GM21529 (cell line): ENCODE data around the gene OR5L2.
"Not testable (repeated sequence)": the region's sequence is repeated elsewhere in the genome, so short reads cannot be mapped to it uniquely, and the experiment has no call there.

ENCODE experiments used
- ATAC-seq: cut with Tn5 transposase; IDR thresholded peaks from one replicate; pipeline ENCODE4 v1.9.1; 2021; ENCODE audit not compliant: unreplicated experiment

Gene OR5L2

DNA sequence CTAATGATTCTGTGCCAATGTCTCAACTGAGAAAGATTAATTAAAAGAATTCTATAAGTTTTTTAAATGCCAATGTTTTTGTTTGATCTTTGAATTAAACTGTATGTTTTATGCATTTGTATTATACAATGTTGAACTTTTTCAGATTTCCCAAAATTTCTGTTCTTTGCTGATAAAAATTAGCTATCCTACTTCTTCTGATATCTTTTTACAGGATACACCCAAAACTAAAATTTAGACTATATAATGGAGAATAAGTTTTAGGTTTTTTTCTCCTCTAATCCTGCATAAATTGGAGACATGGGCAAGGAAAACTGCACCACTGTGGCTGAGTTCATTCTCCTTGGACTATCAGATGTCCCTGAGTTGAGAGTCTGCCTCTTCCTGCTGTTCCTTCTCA, at the start of gene OR5L2:
OR5L2 (plus strand) TSS at position 301 of the 400 bp plus-strand sequence; CDS start at position 301, 0 bp downstream.
- ATAC-seq, result no peak

DNA sequence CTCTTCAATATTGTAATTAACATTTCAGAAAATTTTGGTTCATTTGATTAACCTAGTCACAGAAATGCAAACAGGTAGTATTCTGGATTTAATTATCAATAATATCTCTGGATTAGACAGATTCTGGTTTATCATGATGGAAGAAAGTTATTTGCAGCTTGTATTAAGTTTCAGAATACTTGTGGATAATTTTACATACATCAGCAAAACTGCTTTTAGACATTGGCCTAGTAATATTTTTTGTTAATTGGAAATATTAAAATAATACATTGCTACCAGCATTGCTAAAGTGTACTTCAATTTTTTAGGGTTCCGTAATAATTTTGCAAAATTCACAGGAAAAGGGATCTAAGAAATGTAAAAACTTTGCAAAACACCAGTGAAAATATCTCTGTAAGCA, 35.4 kb upstream of the OR5L2 start:
- no peak for ATAC-seq

DNA sequence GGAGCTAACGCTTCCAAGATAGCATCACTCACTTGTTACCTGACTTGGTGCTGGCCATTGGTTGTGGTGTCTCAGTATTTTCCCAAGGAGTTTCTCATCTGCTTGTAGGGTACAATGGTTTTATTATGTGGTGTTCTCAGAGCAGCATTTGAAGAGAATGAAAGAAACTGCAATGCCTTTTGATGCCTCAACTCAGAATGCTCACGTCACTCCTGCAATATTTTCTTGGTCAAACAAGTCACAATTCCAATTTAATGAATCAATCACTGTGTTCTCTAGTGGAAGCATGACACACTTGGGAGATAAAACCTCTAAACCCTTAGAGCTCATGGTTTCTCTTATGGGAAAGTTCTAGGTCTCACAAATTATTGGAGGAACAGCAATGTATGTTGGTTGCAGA, 33.7 kb upstream of the OR5L2 start:
- ATAC-seq, result no peak

DNA sequence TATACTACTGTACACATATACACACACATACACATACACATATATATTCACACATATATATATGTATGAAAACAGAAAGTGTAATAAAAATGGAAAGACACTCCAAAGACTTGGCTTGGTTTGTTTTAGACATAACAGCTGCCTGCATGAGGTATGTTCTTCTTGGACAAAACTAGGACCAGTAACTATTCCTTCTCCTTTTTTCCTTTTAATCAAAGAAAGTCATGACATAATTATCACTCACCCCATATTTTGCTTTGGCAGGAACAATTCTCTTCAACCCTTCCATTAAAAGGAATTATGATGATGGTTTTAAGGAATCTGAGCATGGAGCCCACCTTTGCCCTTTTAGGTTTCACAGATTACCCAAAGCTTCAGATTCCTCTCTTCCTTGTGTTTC, 31.8 kb upstream of the OR5L2 start, which contains the start of gene OR5D14:
OR5D14 (plus strand) TSS at position 301 of the 400 bp plus-strand sequence; CDS start at position 301, 0 bp downstream.
- ATAC-seq, result no peak

DNA sequence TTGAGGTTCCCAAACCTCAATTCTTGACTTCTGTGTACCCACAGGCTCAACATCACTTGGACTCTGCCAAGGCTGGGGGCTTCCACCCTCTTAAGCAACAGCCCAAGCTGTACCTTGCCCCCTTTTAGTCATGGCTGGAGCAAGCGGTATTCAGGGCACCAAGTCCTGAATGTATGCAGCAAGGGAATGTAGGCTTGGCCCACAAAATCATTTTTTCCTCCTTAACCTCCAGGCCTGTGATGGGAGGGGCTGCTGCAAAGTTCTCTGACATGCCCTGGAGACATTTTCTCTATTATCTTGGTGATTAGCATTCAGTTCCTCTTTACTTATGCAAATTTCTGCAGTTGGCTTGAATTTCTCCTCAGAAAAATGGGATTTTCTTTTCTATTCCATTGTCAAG, 20.8 kb upstream of the OR5L2 start:
- ATAC-seq, result no peak

DNA sequence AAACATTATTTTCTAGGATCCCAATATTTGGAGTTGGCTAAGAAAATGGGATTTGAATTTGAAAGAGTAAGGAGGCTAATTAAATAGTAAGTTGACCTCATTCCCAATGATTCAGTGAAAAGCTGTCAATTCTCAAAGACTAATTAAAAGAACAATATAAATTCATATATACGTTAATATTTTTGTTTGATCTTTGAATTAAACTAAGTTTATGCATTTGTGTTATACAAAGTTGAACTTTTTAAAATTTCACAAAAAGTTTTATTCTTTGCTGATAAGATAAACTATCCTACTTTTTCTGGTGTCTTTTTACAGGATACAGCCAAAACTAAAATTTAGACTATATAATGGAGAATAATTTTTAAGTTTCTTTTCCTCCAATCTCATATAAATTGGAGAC, 16.0 kb upstream of the OR5L2 start, which contains the start of gene OR5L1:
OR5L1 (plus strand) TSS at position 301 of the 400 bp plus-strand sequence. CDS start 100 bp downstream, outside the sequence.
- ATAC-seq, result no peak

DNA sequence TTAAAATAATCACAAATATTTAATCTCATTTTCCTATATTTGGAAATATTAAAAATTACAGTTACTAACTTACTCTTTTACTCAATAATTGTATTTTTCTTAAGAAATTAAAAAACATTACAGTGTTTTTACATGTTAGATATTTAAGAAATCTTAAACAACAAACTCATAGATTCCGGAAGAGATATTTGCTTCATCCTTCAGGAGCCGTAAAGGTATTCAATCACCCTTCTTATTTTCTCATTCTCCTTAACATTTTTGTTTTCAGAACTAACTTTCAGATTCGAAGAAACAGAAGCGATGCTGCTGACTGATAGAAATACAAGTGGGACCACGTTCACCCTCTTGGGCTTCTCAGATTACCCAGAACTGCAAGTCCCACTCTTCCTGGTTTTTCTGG, 7.7 kb upstream of the OR5L2 start, which contains the start of gene OR5D18:
OR5D18 (plus strand) TSS at position 301 of the 400 bp plus-strand sequence; CDS start at position 301, 0 bp downstream.
- no peak for ATAC-seq

DNA sequence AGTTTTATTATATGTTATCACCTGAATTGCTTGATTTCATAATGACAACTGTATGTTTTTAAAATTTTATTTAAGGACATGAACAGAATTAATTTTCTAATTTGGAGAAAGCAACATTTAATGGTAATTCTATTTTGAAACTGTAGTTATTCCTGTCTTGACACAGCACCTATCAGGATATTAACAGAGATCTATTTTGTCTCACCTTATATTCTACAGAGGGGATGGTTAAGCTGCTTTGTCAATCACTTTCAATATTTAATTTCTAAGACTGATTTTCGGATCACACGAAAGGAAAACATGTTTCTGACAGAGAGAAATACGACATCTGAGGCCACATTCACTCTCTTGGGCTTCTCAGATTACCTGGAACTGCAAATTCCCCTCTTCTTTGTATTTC, 11.4 kb downstream of the OR5L2 start, which contains the start of gene OR5D16:
OR5D16 (plus strand) TSS at position 301 of the 400 bp plus-strand sequence; CDS start at position 301, 0 bp downstream.
- no peak for ATAC-seq

DNA sequence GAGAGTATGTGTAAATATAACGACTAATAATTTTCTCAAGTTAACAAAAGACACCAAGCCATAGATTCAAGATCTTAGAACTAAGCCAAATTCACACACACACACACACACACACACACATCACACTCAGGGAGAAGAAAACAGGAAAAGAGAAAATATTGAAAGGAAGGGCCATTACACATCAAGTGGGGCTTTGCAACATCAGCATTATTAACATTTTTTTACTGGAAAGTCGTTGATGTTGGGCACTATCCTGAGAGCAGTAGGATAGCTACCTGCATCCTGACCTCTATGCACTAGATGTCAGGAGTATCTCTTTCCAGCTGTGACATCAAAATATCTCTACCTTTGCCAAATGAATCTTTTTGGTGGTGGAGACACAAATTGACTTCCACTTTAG, 20.4 kb downstream of the OR5L2 start:
- no peak for ATAC-seq

DNA sequence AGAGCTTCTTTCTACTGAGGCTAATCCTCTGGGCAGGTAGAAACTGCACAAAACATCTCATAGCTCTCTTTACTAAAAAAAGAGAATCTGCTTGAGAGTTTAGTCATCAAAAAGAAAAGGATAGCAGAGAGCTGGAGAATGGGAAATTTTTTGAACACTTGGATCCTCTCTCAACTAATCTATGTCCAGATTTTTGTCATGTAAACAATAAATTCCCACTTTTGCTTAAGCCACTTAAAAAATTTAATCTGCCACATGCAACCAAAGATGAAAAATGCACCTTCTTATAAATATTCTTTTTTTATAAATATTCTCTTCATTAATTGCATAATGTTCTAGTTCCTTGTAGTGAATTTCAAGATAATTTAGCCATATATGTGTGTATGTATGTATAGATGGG, 22.0 kb downstream of the OR5L2 start:
- ATAC-seq, result no peak

DNA sequence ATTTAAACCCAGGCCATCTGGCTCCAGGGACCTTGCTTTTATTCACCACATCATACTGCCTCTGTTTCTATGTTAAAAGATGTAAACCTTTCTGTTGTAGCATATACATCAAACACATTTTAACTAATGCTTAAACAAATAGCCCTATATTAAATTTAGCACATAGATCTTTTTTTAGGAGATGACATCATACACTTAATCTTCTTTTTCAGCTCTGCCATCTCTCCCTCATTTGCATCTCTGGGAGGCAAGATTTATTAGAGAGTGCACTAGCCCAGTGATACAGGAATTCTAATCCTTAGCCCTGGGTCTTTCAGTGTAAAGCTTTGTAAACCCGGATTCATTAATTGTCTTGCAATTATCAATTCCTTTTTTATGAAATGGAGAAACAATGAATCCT, 25.1 kb downstream of the OR5L2 start:
- ATAC-seq, result no peak

DNA sequence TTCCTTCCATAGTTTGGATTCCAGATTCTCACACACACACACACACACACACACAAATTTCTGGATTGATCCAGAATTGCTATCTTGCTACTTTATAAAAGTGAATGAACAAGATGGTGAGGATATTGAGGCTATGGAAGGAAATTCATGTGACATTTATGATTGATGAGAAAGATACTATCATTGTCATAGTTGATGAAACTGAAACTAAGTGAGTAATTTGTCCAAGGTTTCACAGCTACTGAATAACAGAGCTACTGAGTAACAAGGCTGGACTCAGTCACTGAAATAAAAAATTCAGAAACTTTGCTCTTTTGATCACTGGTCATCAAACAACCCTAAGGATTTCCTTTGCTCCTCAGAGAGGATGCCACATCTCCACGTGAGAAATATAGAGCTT, 27.7 kb downstream of the OR5L2 start:
- ATAC-seq, result no peak

DNA sequence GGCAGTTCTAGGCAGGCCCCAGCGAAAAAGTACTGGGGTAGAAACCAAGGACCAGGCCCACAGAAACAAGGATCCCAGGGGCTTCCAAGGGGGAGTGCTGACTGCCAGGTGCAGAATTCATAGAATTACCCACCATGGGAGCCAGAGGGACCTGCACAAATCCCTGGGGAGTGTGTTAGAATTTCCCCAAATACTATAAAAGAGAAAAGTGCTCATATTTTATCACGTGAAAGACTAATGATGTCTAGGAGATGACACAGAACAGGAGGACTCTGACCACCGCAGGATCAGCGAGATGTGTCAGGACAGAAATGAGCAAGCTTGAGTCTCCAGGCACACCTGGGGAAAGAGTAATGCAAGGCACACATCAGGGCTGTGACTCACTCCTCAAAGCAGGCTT, 40.3 kb downstream of the OR5L2 start:
- not testable (repeated sequence) for ATAC-seq

DNA sequence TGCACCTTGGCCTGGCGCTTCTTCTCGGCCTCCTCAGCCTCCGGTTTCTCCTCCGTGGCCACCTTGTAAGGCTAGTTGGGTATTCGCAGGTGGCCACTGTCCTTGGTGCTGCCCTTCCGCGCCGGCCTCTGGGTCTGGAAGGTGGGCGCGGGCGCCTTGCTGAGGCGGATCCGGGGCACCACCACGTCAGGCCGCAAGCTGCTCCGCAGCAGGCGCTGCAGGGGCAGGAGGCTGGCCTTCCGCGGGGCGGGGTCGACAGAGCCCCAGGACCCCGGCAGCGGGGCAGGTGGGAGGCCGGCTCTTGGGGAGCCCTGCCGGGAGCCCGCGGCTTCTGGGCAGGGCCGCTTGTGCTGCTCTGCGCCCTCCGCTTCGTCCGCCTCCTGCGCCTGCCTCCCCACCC, 45.7 kb downstream of the OR5L2 start:
- not testable (repeated sequence) for ATAC-seq

DNA sequence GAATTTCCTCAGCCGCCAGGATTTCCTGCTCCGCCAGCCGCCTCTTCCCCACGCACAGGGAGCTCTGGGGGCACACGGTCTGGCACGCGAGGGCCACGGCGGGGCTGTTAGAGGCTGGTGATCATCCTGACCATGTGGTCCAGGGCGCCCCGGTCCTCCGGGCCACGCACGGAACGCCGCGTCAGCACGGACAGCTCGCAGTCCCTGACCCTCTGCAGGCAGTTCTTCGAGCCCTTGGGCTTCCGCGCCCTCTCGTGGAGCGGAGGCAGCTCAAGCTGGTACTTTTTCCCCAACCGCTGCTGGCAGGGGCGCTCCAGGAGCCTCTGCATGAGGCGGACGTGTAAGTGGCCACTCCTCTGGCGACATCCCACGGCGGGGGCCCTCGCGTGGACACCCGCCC, 46.1 kb downstream of the OR5L2 start:
- not testable (repeated sequence) for ATAC-seq
